Stimulated activated CD8-positive, alpha-beta memory T cell treated with anti-CD3 and anti-CD28 coated beads, Interleukin-2, amount 100 ng/mL, for 48 hours (primary cell): ENCODE results near the gene BCKDHB.
"Not testable (repeated sequence)": the region's sequence is repeated elsewhere in the genome, so short reads cannot be mapped to it uniquely, and the experiment has no call there.

Source experiments
- DNase-seq, 2 donors: peaks; one replicate each; pipeline ENCODE4 v3.0.0-alpha.2; 2020; ENCODE audit warnings: low read depth in 2 of 2

The BCKDHB gene

GRCh38 chr6:80259118-80259517 is 152.6 kb downstream of the BCKDHB start:
- no peak for DNase-seq

GRCh38 chr6:80263585-80263984 is 157.1 kb downstream of the BCKDHB start:
- DNase-seq, result no peak

- DNase-seq, result no peak
These were observed 162.6 kb downstream of the BCKDHB start for GRCh38 chr6:80268865-80269730.

GRCh38 chr6:80271074-80271473 is 164.6 kb downstream of the BCKDHB start:
- DNase-seq, result no peak

GRCh38 chr6:80272988-80273387 is 166.5 kb downstream of the BCKDHB start:
- DNase-seq, result no peak

GRCh38 chr6:80276861-80277260 is 170.4 kb downstream of the BCKDHB start:
- DNase-seq, result no peak

GRCh38 chr6:80277501-80277900 is 171.0 kb downstream of the BCKDHB start:
- DNase-seq, result no peak

GRCh38 chr6:80280262-80281010 is 174.0 kb downstream of the BCKDHB start:
- DNase-seq, result no peak

GRCh38 chr6:80282913-80283554 is 176.6 kb downstream of the BCKDHB start:
- DNase-seq, result no peak

GRCh38 chr6:80287112-80287511 is 180.6 kb downstream of the BCKDHB start:
- no peak for DNase-seq

- DNase-seq, result no peak
These were observed 181.1 kb downstream of the BCKDHB start for GRCh38 chr6:80287607-80288006.

GRCh38 chr6:80289727-80290126 is 183.3 kb downstream of the BCKDHB start:
- DNase-seq, result no peak

GRCh38 chr6:80294531-80294930 is 188.1 kb downstream of the BCKDHB start:
- not testable (repeated sequence) for DNase-seq

- no peak for DNase-seq
These were observed 196.2 kb downstream of the BCKDHB start for GRCh38 chr6:80302716-80303115.

- DNase-seq, result no peak
These were observed 197.5 kb downstream of the BCKDHB start for GRCh38 chr6:80304014-80304413.

GRCh38 chr6:80314531-80314930 is 208.1 kb downstream of the BCKDHB start:
- DNase-seq, result no peak

- DNase-seq, result no peak
These were observed 210.3 kb downstream of the BCKDHB start for GRCh38 chr6:80316686-80317231.

GRCh38 chr6:80319196-80319595 is 212.7 kb downstream of the BCKDHB start:
- DNase-seq, result no peak

GRCh38 chr6:80321011-80321410 is 214.5 kb downstream of the BCKDHB start:
- no peak for DNase-seq

GRCh38 chr6:80325742-80326141 is 219.3 kb downstream of the BCKDHB start:
- no peak for DNase-seq

- no peak for DNase-seq
These were observed 222.2 kb downstream of the BCKDHB start for GRCh38 chr6:80328652-80329051.

GRCh38 chr6:80329496-80329895 is 223.0 kb downstream of the BCKDHB start:
- DNase-seq, result no peak
